GM21515 (cell line): ENCODE results near the gene EMP3.
"Not testable (repeated sequence)": the region's sequence is repeated elsewhere in the genome, so short reads cannot be mapped to it uniquely, and the experiment has no call there.

Source experiments
- ATAC-seq: cut with Tn5 transposase; IDR thresholded peaks from one replicate; pipeline ENCODE4 v1.9.1; 2021; ENCODE audit not compliant: unreplicated experiment

Gene EMP3

GRCh38 chr19:48325265-48325910 is at the start of gene EMP3:
Gene EMP3 (plus strand): TSS chr19:48325552. CDS start chr19:48326845, 1,293 bp downstream.
- no peak for ATAC-seq

GRCh38 chr19:48279747-48280146 is 45.6 kb upstream of the EMP3 start:
- no peak for ATAC-seq

- ATAC-seq: no peak
Measured at GRCh38 chr19:48283908-48284307, 41.4 kb upstream of the EMP3 start.

- ATAC-seq: no peak
Measured at GRCh38 chr19:48284896-48285295, 40.5 kb upstream of the EMP3 start.

GRCh38 chr19:48287748-48288147 is 37.6 kb upstream of the EMP3 start:
- no peak for ATAC-seq

GRCh38 chr19:48290401-48290770 is 35.0 kb upstream of the EMP3 start:
- no peak for ATAC-seq

GRCh38 chr19:48290771-48291488 is 34.4 kb upstream of the EMP3 start:
- no peak for ATAC-seq

- not testable (repeated sequence) for ATAC-seq
Measured at GRCh38 chr19:48291489-48291815, 33.9 kb upstream of the EMP3 start.

- ATAC-seq: no peak
Measured at GRCh38 chr19:48292798-48293197, 32.6 kb upstream of the EMP3 start.

- no peak for ATAC-seq
Measured at GRCh38 chr19:48295458-48295857, 29.9 kb upstream of the EMP3 start.

- no peak for ATAC-seq
Measured at GRCh38 chr19:48296963-48297734, 28.2 kb upstream of the EMP3 start.

GRCh38 chr19:48297975-48298374 is 27.4 kb upstream of the EMP3 start:
- ATAC-seq: no peak

GRCh38 chr19:48301886-48302599 is 23.3 kb upstream of the EMP3 start:
- no peak for ATAC-seq

GRCh38 chr19:48302600-48302959 is 22.8 kb upstream of the EMP3 start:
- no peak for ATAC-seq

GRCh38 chr19:48303367-48303766 is 22.0 kb upstream of the EMP3 start:
- no peak for ATAC-seq

- ATAC-seq: no peak
Measured at GRCh38 chr19:48303866-48304265, 21.5 kb upstream of the EMP3 start.

GRCh38 chr19:48308631-48309586 is 16.4 kb upstream of the EMP3 start:
- ATAC-seq: no peak

- ATAC-seq: not testable (repeated sequence)
Measured at GRCh38 chr19:48309731-48310130, 15.6 kb upstream of the EMP3 start.

- no peak for ATAC-seq
Measured at GRCh38 chr19:48310227-48310626, 15.1 kb upstream of the EMP3 start.

GRCh38 chr19:48311384-48311783 is 14.0 kb upstream of the EMP3 start:
- ATAC-seq: no peak
